Vagina (tissue), 2 donors: ENCODE measurements around the gene FUBP1.

Experiments used
- CTCF ChIP-seq, 3 experiments: fragments of 450-650 bp in 2 of 3; fragments of 200-600 bp in 1 of 3; sonication (generic) in 1 of 3; IDR thresholded peaks; one replicate each; pipeline ENCODE4 v1.5.1; 2017 to 2019; ENCODE audit warnings: antibody characterized with exemption in 3 of 3, mild to moderate bottlenecking in 2 of 3, moderate library complexity in 2 of 3
- POLR2A ChIP-seq, 2 donors: fragments of 450-650 bp; IDR thresholded peaks; one replicate each; pipeline ENCODE4 v1.6.1; 2017; ENCODE audit warnings: antibody characterized with exemption in 2 of 2, mild to moderate bottlenecking in 2 of 2, moderate library complexity in 2 of 2

DNA sequence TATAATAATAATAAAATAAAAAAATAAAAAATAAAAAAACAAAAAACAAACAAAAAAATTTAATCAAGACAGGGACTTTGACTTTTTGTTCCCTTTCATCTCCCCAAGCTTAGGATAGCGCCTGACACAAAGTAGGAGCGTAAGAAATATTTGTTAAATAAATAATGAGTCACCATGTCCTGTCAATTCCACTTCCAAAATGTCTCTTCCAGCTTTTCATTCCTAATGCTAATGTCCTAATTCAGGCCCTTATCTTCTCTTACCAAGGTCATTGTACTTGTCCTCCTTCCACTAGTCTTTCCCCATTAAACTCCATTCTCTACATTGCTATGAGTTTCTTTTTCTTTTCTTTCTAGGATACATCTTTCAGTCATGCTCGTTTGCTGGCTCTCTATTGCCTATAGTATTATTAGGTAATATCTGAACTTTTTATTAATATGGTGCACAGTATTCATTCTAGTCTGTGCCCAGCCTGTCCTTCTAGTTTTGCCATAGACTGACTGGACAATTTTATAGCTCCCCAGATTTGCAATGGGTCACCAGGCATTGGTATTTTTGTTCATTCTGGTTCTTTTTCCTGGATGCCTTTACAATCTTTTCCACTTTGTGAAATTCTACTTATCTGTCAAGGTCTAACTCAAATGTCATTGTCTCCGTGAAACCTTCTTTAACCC, 79.1 kb downstream of the FUBP1 start:
- TF ChIP-seq CTCF (IDR thresholded peaks at IDR 0.05) (no peak), POLR2A (IDR thresholded peaks at IDR 0.05) (no peak)
